ENCODE results near the gene OGFOD3.
"Not testable (repeated sequence)": the region's sequence is repeated elsewhere in the genome, so short reads cannot be mapped to it uniquely, and the experiment has no call there.

DNA sequence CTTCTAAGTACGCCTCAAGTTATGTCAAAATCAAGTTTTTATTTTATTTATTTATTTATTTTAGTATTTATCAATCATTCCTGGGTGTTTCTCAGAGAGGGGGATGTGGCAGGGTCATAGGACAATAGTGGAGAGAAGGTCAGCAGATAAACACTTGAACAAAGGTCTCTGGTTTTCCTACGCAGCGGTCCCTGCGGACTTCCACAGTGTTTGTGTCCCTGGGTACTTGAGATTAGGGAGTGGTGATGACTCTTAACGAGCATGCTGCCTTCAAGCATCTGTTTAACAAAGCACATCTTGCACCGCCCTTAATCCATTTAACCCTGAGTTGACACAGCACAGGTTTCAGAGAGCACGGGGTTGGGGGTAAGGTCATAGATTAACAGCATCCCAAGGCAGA, 34.8 kb upstream of the OGFOD3 start:
- TF ChIP-seq, protein P1, sequence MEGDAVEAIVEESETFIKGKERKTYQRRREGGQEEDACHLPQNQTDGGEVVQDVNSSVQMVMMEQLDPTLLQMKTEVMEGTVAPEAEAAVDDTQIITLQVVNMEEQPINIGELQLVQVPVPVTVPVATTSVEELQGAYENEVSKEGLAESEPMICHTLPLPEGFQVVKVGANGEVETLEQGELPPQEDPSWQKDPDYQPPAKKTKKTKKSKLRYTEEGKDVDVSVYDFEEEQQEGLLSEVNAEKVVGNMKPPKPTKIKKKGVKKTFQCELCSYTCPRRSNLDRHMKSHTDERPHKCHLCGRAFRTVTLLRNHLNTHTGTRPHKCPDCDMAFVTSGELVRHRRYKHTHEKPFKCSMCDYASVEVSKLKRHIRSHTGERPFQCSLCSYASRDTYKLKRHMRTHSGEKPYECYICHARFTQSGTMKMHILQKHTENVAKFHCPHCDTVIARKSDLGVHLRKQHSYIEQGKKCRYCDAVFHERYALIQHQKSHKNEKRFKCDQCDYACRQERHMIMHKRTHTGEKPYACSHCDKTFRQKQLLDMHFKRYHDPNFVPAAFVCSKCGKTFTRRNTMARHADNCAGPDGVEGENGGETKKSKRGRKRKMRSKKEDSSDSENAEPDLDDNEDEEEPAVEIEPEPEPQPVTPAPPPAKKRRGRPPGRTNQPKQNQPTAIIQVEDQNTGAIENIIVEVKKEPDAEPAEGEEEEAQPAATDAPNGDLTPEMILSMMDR (IDR thresholded peaks at IDR 0.05; ENCODE audit: low read depth, low read length), result not testable (repeated sequence)
- not testable (repeated sequence) for TF ChIP-seq EZH2phosphoT487 (IDR thresholded peaks at IDR 0.05; ENCODE audit: low read depth)
